Liver (tissue), 9 donors: ENCODE results near the gene C1orf94. TPM values are rescaled to one million over a fixed set of nuclear protein-coding genes. Genes with fewer than 3 reads are reported as not detected.
"Not testable (repeated sequence)": the region's sequence is repeated elsewhere in the genome, so short reads cannot be mapped to it uniquely, and the experiment has no call there.

Experiments used
- DNase-seq: peaks from one replicate; pipeline ENCODE4 v3.0.0-alpha.2; 2017; ENCODE audit warnings: low spot score
- H3K27ac ChIP-seq, 2 donors: one replicate each; pipeline ENCODE4 v1.7.0; 2013; ENCODE audit warnings: inconsistent platforms in 2 of 2, low read length in 2 of 2, control low read depth in 1 of 2, low read depth in 1 of 2, mild to moderate bottlenecking in 1 of 2
- H3K27me3 ChIP-seq, 4 donors: one replicate each; pipeline versions ENCODE4 v1.6.1 to v1.7.0; 2013; ENCODE audit warnings: low read length in 3 of 4, inconsistent platforms in 1 of 4, mild to moderate bottlenecking in 1 of 4, moderate library complexity in 1 of 4; ENCODE audit not compliant: control insufficient read depth in 4 of 4, insufficient read depth in 4 of 4
- H3K36me3 ChIP-seq, 4 donors: one replicate each; pipeline versions ENCODE4 v1.6.1 to v1.7.0; 2013; ENCODE audit warnings: low read length in 3 of 4, mild to moderate bottlenecking in 3 of 4, low read depth in 1 of 4, moderate library complexity in 1 of 4; ENCODE audit not compliant: control insufficient read depth in 4 of 4, insufficient read depth in 3 of 4
- H3K4me1 ChIP-seq, 4 donors: one replicate each; pipeline versions ENCODE4 v1.6.1 to v1.7.0; 2013; ENCODE audit warnings: low read length in 3 of 4, mild to moderate bottlenecking in 3 of 4, moderate library complexity in 1 of 4; ENCODE audit not compliant: control insufficient read depth in 4 of 4, insufficient read depth in 4 of 4
- H3K4me3 ChIP-seq, 3 donors: one replicate each; pipeline versions ENCODE4 v1.6.1 to v1.7.0; 2013; ENCODE audit warnings: low read length in 3 of 3, control low read depth in 1 of 3, low read depth in 1 of 3, mild to moderate bottlenecking in 1 of 3
- H3K9ac ChIP-seq, 2 donors: one replicate each; pipeline ENCODE4 v1.7.0; 2013; ENCODE audit warnings: low read length in 2 of 2, mild to moderate bottlenecking in 2 of 2, moderate library complexity in 2 of 2, control low read depth in 1 of 2, low read depth in 1 of 2
- H3K9me3 ChIP-seq, 4 donors: one replicate each; pipeline versions ENCODE4 v1.6.1 to v1.7.0; 2013; ENCODE audit warnings: low read length in 3 of 4; ENCODE audit not compliant: control insufficient read depth in 4 of 4
- ATF3 ChIP-seq: IDR thresholded peaks from 2 replicates; pipeline ENCODE4 v1.6.1; 2016; ENCODE audit warnings: antibody characterized with exemption
- CTCF ChIP-seq: fragments of 150-350 bp; IDR thresholded peaks from 2 replicates; pipeline ENCODE4 v1.5.1; 2017; ENCODE audit warnings: improper control_type of control experiment, low read depth, low read length; ENCODE audit not compliant: missing input control
- EGR1 ChIP-seq, 2 donors: IDR thresholded peaks; 2 replicates each; pipeline ENCODE4 v1.6.1; 2016 to 2018; ENCODE audit warnings: antibody characterized with exemption in 2 of 2, low read depth in 2 of 2
- FOXA1 ChIP-seq: IDR thresholded peaks from 2 replicates; pipeline ENCODE4 v1.6.1; 2016; ENCODE audit warnings: antibody characterized with exemption
- FOXA2 ChIP-seq: IDR thresholded peaks from 2 replicates; pipeline ENCODE4 v1.6.1; 2016; ENCODE audit warnings: antibody characterized with exemption
- HNF4A ChIP-seq, 2 donors: conservative IDR thresholded peaks; 2 replicates each; pipeline ENCODE4 v1.6.1; 2016; ENCODE audit warnings: antibody characterized with exemption in 2 of 2, mild to moderate bottlenecking in 2 of 2
- HNF4G ChIP-seq: IDR thresholded peaks from 2 replicates; pipeline ENCODE4 v1.6.1; 2016; ENCODE audit warnings: antibody characterized with exemption
- JUND ChIP-seq, 2 donors: IDR thresholded peaks; 2 replicates each; pipeline ENCODE4 v1.6.1; 2016; ENCODE audit warnings: antibody characterized with exemption in 2 of 2
- NR2F2 ChIP-seq: IDR thresholded peaks from 2 replicates; pipeline ENCODE4 v1.6.1; 2016; ENCODE audit warnings: antibody characterized with exemption
- RAD21 ChIP-seq, 2 donors: IDR thresholded peaks; 2 replicates each; pipeline ENCODE4 v1.6.1; 2016; ENCODE audit warnings: antibody characterized with exemption in 2 of 2, mild to moderate bottlenecking in 2 of 2
- REST ChIP-seq: IDR thresholded peaks from 2 replicates; pipeline ENCODE4 v1.6.1; 2016; ENCODE audit warnings: antibody characterized with exemption, mild to moderate bottlenecking
- RXRA ChIP-seq, 2 donors: IDR thresholded peaks; 2 replicates each; pipeline ENCODE4 v1.6.1; 2017 to 2018; ENCODE audit warnings: antibody characterized with exemption in 2 of 2, mild to moderate bottlenecking in 1 of 2
- SP1 ChIP-seq: IDR thresholded peaks from 2 replicates; pipeline ENCODE4 v1.6.1; 2018; ENCODE audit warnings: antibody characterized with exemption, mild to moderate bottlenecking
- TAF1 ChIP-seq: conservative IDR thresholded peaks from 2 replicates; pipeline ENCODE4 v1.6.1; 2016; ENCODE audit warnings: antibody characterized with exemption, mild to moderate bottlenecking
- YY1 ChIP-seq: IDR thresholded peaks from 2 replicates; pipeline ENCODE4 v1.6.1; 2016; ENCODE audit warnings: antibody characterized with exemption, mild to moderate bottlenecking
- WGBS: extraction: QIAGEN DNeasy Blood & Tissue Kit; methylation state at CpG from one replicate; pipeline ENCODE4 v1.1.7; 2013; 5-methylcytosine and 5-hydroxymethylcytosine counted together
- polyA plus RNA-seq, 2 donors: library from polyadenylated mRNA; stranded (reverse) in 1 of 2; unstranded in 1 of 2; fragments of 200-250 nt in 1 of 2; fragments of >200 nt in 1 of 2; fragmentation: Nextera tagmentation in 1 of 2; extraction: Ambion mirVana in 1 of 2; gene quantifications; one replicate each; pipeline versions ENCODE4 v1.2.1 to v1.2.3, GENCODE V29; 2013 to 2015
- total RNA-seq, 2 donors: library from RNA; depleted of rRNA; stranded (reverse); fragments of >200 nt; gene quantifications; one replicate each; pipeline ENCODE4 v1.2.3, GENCODE V29; 2014
- donor health status: healthy.
- donor health status: healthy.
- donor health status: healthy.
- donor health status: healthy.
- donor health status: healthy.

The C1orf94 gene
- total and polyA plus RNA-seq, 4 donors, result not detected

DNA sequence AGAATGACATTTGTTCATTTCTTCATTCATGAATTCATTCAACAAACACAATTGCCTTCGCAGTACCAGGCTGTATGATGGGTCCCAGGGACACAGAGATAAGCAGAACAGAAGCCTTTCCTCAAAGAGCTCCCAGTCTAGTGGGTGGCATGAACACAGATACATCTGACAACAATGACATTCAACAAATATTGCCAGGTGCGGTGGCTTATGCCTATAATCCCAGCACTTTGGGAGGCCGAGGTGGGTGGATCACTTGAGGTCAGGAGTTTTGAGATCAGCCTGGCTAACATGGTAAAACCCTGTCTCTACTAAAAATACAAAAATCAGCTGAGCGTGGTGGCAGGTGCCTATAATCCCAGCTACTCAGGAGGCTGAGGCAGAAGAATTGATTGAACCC is 6.7 kb downstream of the C1orf94 start:
- H3K9me3 ChIP-seq, H3K36me3 ChIP-seq, H3K4me1 ChIP-seq, H3K9ac ChIP-seq, H3K27ac ChIP-seq, DNase-seq, H3K4me3 ChIP-seq, H3K27me3 ChIP-seq: not testable (repeated sequence)
- WGBS, result 85% methylated on average over 4 of the region's 4 CpGs

DNA sequence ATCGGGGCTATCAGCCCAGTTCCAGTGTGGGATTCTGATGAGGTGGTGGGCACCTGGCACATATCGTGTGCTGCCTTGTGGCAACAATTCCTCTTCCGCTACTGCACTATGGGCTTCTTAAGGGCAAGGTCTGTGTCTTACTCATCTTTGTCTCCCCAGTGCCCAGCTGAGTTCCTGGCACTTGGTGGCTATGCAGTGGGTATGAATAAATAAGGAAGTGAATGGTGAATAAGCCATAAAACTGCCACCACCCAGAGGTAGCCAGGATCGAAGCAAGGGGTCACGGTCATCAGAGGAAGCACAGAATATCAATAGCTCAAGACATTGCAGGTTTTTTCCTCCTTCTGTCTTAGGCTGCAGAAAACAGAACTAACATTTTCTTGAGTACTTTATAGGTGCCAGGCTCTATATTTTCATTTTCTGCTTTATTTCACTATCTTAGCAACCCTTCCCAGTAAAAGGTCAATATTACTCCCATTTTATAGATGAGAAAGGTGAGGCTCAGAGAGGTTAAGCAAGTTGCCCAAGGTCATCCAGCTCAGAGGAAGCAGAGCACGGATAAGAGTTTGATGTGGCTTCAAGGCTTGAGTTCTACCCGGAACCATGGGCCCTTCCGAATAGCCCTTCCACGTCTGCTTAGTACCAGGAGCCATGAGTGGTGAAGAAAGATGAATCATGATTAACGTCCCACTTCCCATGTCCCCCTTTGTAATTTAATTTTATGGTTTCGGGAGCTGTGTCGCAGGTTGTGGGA is 10.2 kb downstream of the C1orf94 start:
- H3K4me1 ChIP-seq, result no peaks in the 10 kb centered on the region
- no peak overlapping the region for H3K9ac ChIP-seq
- 76% methylated on average over 12 of the region's 12 CpGs for WGBS
- no peaks in the 10 kb centered on the region for H3K36me3 ChIP-seq
- no peak for TF ChIP-seq HNF4A (conservative IDR thresholded peaks at IDR 0.05)
- no peak for TF ChIP-seq FOXA2
- H3K4me3 ChIP-seq, result no peak overlapping the region
- H3K9me3 ChIP-seq, result no peaks in the 10 kb centered on the region
- H3K27me3 ChIP-seq, result no peaks in the 10 kb centered on the region
- no peak for DNase-seq
- H3K27ac ChIP-seq, result no peak overlapping the region

DNA sequence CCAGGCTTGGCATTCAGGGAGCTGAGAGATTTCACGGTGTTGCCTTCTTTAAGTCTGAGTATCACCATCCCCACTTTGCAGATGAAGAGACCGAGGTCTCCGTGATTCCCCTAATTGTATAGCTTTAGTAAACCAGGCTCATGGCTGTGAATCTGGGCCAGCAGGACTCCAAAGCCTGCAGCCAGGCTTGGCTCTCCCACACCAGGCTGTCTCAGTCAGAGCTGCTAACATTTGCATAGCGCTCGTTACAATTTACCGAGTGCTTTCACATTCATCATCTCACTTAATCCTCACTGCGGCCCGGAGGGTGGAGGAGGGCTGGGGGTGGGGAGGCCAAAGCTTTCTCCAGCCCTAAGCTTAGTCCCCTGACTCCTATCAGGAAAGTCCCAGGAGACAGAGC is 11.7 kb downstream of the C1orf94 start:
- Histone ChIP-seq H3K27me3 (no peaks in the 10 kb centered on the region), H3K9ac (no peak overlapping the region), H3K9me3 (no peaks in the 10 kb centered on the region), H3K36me3 (no peaks in the 10 kb centered on the region), H3K4me1 (no peaks in the 10 kb centered on the region), H3K4me3 (no peak overlapping the region), H3K27ac (no peak overlapping the region)
- TF ChIP-seq HNF4A (conservative IDR thresholded peaks at IDR 0.05) (no peak), REST (no peak), ATF3 (no peak), HNF4G (no peak), CTCF (no peak), YY1 (no peak), JUND (IDR thresholded peaks at IDR 0.05) (no peak), TAF1 (no peak), RXRA (IDR thresholded peaks at IDR 0.05) (no peak), FOXA1 (no peak), RAD21 (IDR thresholded peaks at IDR 0.05) (no peak), SP1 (no peak), EGR1 (IDR thresholded peaks at IDR 0.05; ENCODE audit: low read depth in 2 of 2) (no peak), NR2F2 (no peak), FOXA2 (no peak)
- DNase-seq, result no peak
- WGBS, result 17% methylated on average over 8 of the region's 8 CpGs
